Neural cell (in vitro differentiated cells): Measurements from ENCODE around the gene C14orf180. TPM values are rescaled to one million over a fixed set of nuclear protein-coding genes. Genes with fewer than 3 reads are reported as not detected.

ENCODE experiments used
- H2AFZ ChIP-seq: fragments of 200-600, 300-800 bp; sonication (generic), shearing (Covaris generic); 2 replicates; pipeline ENCODE4 v1.6.0; 2014; ENCODE audit warnings: low read depth, mild to moderate bottlenecking, antibody characterized with exemption, low read length, moderate library complexity
- H3F3A ChIP-seq: fragments of 200-600 bp; shearing (Covaris generic); 2 replicates; pipeline ENCODE4 v1.6.1; 2016; ENCODE audit warnings: mild to moderate bottlenecking, moderate library complexity, mixed read lengths, antibody characterized with exemption, low read length; ENCODE audit not compliant: insufficient read depth, poor library complexity, severe bottlenecking
- H3K27ac ChIP-seq: fragments of 200-600, 300-800 bp; sonication (generic), shearing (Covaris generic); 2 replicates; pipeline ENCODE4 v1.5.1; 2014; ENCODE audit warnings: mild to moderate bottlenecking, low read length, moderate library complexity
- H3K27me3 ChIP-seq: fragments of 300-800, 200-600 bp; sonication (generic), shearing (Covaris generic); 2 replicates; pipeline ENCODE4 v1.6.0; 2014; ENCODE audit warnings: mild to moderate bottlenecking, low read depth, low read length, moderate library complexity; ENCODE audit not compliant: insufficient read depth
- H3K36me3 ChIP-seq: fragments of 300-800, 200-600 bp; sonication (generic), shearing (Covaris generic); 2 replicates; pipeline ENCODE4 v1.5.1; 2014; ENCODE audit warnings: mild to moderate bottlenecking, antibody characterized with exemption, low read length, moderate library complexity; ENCODE audit not compliant: insufficient read depth
- H3K4me2 ChIP-seq: fragments of 300-800, 200-600 bp; sonication (generic), shearing (Covaris generic); 2 replicates; pipeline ENCODE4 v1.6.0; 2014; ENCODE audit warnings: mild to moderate bottlenecking, low read length
- H3K4me3 ChIP-seq: fragments of 300-800, 200-600 bp; sonication (generic), shearing (Covaris generic); 2 replicates; pipeline ENCODE4 v1.5.1; 2014; ENCODE audit warnings: mild to moderate bottlenecking, low read length, moderate library complexity
- H3K79me2 ChIP-seq: fragments of 200-600 bp; shearing (Covaris generic); replicated peaks from 2 replicates; pipeline ENCODE4 v1.6.0; 2014; ENCODE audit warnings: mild to moderate bottlenecking, low read length, moderate library complexity; ENCODE audit not compliant: insufficient read depth
- H3K9ac ChIP-seq: fragments of 300-800, 200-600 bp; sonication (generic), shearing (Covaris generic); 2 replicates; pipeline ENCODE4 v1.6.1; 2016; ENCODE audit warnings: mild to moderate bottlenecking, low read length, mixed read lengths
- H3K9me2 ChIP-seq: fragments of 200-600 bp; shearing (Covaris generic); 2 replicates; pipeline ENCODE4 v1.6.1; 2016; ENCODE audit warnings: mild to moderate bottlenecking, low read length, mixed read lengths; ENCODE audit not compliant: insufficient read depth
- H3K9me3 ChIP-seq: fragments of 200-600, 300-800 bp; sonication (generic), shearing (Covaris generic); 2 replicates; pipeline ENCODE4 v1.6.1; 2016; ENCODE audit warnings: mild to moderate bottlenecking, mixed run types, low read length, moderate library complexity, mixed read lengths
- H4K20me1 ChIP-seq: fragments of 200-600 bp; shearing (Covaris generic); 2 replicates; pipeline ENCODE4 v1.6.1; 2016; ENCODE audit warnings: mild to moderate bottlenecking, mixed run types; ENCODE audit not compliant: insufficient read depth
- CTCF ChIP-seq: fragments of 450-650 bp; IDR thresholded peaks from 2 replicates; pipeline ENCODE4 v1.5.1; 2014; ENCODE audit warnings: antibody characterized with exemption, mild to moderate bottlenecking, moderate library complexity; ENCODE audit not compliant: poor library complexity, severe bottlenecking
- EP300 ChIP-seq: fragments of 450-650 bp; conservative IDR thresholded peaks from 2 replicates; pipeline ENCODE4 v1.6.1; 2014; ENCODE audit warnings: antibody characterized with exemption, mild to moderate bottlenecking, moderate library complexity; ENCODE audit not compliant: poor library complexity, severe bottlenecking
- EZH2 ChIP-seq: fragments of 200-600, 300-800 bp; shearing (Covaris generic), sonication (generic); IDR thresholded peaks from 2 replicates; pipeline ENCODE4 v1.6.1; 2014; ENCODE audit warnings: antibody characterized with exemption, low read length, borderline replicate concordance, mild to moderate bottlenecking; ENCODE audit not compliant: insufficient read depth, poor library complexity, severe bottlenecking
- MXI1 ChIP-seq: fragments of 450-650 bp; conservative IDR thresholded peaks from 2 replicates; pipeline ENCODE4 v1.6.1; 2014; ENCODE audit warnings: antibody characterized with exemption, mild to moderate bottlenecking; ENCODE audit not compliant: poor library complexity, severe bottlenecking
- POLR2AphosphoS5 ChIP-seq: IDR thresholded peaks from 2 replicates; pipeline ENCODE4 v1.6.1; 2012
- RAD21 ChIP-seq: fragments of 450-650 bp; conservative IDR thresholded peaks from 2 replicates; pipeline ENCODE4 v1.6.1; 2014; ENCODE audit warnings: antibody characterized with exemption, mild to moderate bottlenecking, moderate library complexity
- SMC3 ChIP-seq: fragments of 450-650 bp; conservative IDR thresholded peaks from 2 replicates; pipeline ENCODE4 v1.6.1; 2014; ENCODE audit warnings: antibody characterized with exemption, mild to moderate bottlenecking, moderate library complexity; ENCODE audit not compliant: poor library complexity
- TAF1 ChIP-seq: IDR thresholded peaks from 2 replicates; pipeline ENCODE4 v1.6.1; 2012; ENCODE audit warnings: low read depth
- polyA plus RNA-seq: library from polyadenylated mRNA; depleted of rRNA; stranded (reverse); fragments of >200 nt; gene quantifications from 2 replicates; pipeline ENCODE4 v1.2.3, GENCODE V29; 2014
- TF ChIP-seq, protein P1 (sequence below): IDR thresholded peaks from 2 replicates; pipeline ENCODE4 v1.6.1; 2012; ENCODE audit warnings: borderline replicate concordance

C14orf180 gene
- polyA plus RNA-seq, 1 donor from 2014 or later: not detected

- no peak overlapping the region for H3K4me2 ChIP-seq
- H3K9ac ChIP-seq: no peak overlapping the region
- H2AFZ ChIP-seq: no peak overlapping the region
- H3K9me2 ChIP-seq: no peaks in the 10 kb centered on the region
- no peaks in the 10 kb centered on the region for H3K36me3 ChIP-seq
- no peaks in the 10 kb centered on the region for H3F3A ChIP-seq
- no peaks in the 10 kb centered on the region for H3K9me3 ChIP-seq
- peaks cover 11% of the 10 kb centered on the region for H3K27me3 ChIP-seq
- no peak for TF ChIP-seq MXI1
- no peak for TF ChIP-seq TAF1
- TF ChIP-seq POLR2AphosphoS5: no peak
- no peak for TF ChIP-seq CTCF
- H4K20me1 ChIP-seq: no peaks in the 10 kb centered on the region
- no peak overlapping the region for H3K4me3 ChIP-seq
- H3K79me2 ChIP-seq: no peaks in the 10 kb centered on the region
- H3K27ac ChIP-seq: no peak overlapping the region
Observed at GRCh38 chr14:104611881-104612280, 32.3 kb downstream of the C14orf180 start.

GRCh38 chr14:104614126-104614812 lies 34.7 kb downstream of the C14orf180 start:
- no peaks in the 10 kb centered on the region for H3K79me2 ChIP-seq
- H3K9me3 ChIP-seq: no peaks in the 10 kb centered on the region
- H3K4me2 ChIP-seq: no peak overlapping the region
- no peak overlapping the region for H3K4me3 ChIP-seq
- H3K27me3 ChIP-seq: peaks cover 3% of the 10 kb centered on the region
- H3K36me3 ChIP-seq: no peaks in the 10 kb centered on the region
- H3K9ac ChIP-seq: no peak overlapping the region
- no peaks in the 10 kb centered on the region for H3F3A ChIP-seq
- TF ChIP-seq EZH2 (no peak), RAD21 (no peak), EP300 (no peak), CTCF (no peak), POLR2AphosphoS5 (no peak), TAF1 (no peak), SMC3 (no peak)
- no peaks in the 10 kb centered on the region for H4K20me1 ChIP-seq
- H3K9me2 ChIP-seq: no peaks in the 10 kb centered on the region
- H2AFZ ChIP-seq: no peak overlapping the region
- no peak overlapping the region for H3K27ac ChIP-seq

DNA sequence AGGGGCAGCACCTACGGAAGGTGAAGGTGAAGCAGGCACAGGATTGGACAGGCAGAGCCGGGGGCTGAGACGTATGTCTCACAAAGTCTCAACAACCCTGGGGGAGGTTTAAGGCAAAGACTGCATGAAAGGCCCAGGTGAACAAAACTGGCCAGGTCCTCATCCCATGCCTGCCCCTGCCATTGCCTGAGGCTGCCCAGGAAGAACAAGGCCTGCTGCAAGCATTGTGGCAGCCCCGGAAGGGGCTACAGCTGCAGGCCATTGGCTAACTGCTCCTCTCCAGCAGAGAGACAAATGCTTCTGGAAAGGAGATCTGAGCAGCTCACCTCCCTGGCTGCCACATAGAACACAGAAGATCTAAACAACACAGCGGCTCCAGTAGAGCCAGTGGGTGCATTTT lies 45.4 kb downstream of the C14orf180 start:
- peaks cover 5% of the 10 kb centered on the region for H3K9me3 ChIP-seq
- no peaks in the 10 kb centered on the region for H3K9me2 ChIP-seq
- H3K36me3 ChIP-seq: no peaks in the 10 kb centered on the region
- H3K4me2 ChIP-seq: no peak overlapping the region
- H3K27ac ChIP-seq: no peak overlapping the region
- no peaks in the 10 kb centered on the region for H4K20me1 ChIP-seq
- H3F3A ChIP-seq: no peaks in the 10 kb centered on the region
- TF ChIP-seq EZH2 (no peak), POLR2AphosphoS5 (no peak), SMC3 (no peak), CTCF (no peak), MXI1 (no peak), EP300 (no peak), RAD21 (no peak), TAF1 (no peak)
- TF ChIP-seq, protein P1, sequence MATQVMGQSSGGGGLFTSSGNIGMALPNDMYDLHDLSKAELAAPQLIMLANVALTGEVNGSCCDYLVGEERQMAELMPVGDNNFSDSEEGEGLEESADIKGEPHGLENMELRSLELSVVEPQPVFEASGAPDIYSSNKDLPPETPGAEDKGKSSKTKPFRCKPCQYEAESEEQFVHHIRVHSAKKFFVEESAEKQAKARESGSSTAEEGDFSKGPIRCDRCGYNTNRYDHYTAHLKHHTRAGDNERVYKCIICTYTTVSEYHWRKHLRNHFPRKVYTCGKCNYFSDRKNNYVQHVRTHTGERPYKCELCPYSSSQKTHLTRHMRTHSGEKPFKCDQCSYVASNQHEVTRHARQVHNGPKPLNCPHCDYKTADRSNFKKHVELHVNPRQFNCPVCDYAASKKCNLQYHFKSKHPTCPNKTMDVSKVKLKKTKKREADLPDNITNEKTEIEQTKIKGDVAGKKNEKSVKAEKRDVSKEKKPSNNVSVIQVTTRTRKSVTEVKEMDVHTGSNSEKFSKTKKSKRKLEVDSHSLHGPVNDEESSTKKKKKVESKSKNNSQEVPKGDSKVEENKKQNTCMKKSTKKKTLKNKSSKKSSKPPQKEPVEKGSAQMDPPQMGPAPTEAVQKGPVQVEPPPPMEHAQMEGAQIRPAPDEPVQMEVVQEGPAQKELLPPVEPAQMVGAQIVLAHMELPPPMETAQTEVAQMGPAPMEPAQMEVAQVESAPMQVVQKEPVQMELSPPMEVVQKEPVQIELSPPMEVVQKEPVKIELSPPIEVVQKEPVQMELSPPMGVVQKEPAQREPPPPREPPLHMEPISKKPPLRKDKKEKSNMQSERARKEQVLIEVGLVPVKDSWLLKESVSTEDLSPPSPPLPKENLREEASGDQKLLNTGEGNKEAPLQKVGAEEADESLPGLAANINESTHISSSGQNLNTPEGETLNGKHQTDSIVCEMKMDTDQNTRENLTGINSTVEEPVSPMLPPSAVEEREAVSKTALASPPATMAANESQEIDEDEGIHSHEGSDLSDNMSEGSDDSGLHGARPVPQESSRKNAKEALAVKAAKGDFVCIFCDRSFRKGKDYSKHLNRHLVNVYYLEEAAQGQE: no peak
- no peak overlapping the region for H2AFZ ChIP-seq
- H3K79me2 ChIP-seq: no peaks in the 10 kb centered on the region
- H3K4me3 ChIP-seq: no peak overlapping the region
- no peaks in the 10 kb centered on the region for H3K27me3 ChIP-seq
- no peak overlapping the region for H3K9ac ChIP-seq
